Heart left ventricle (tissue), 13 donors: Measurements from ENCODE around the gene PSMB10.

Source experiments
- CTCF ChIP-seq, 12 donors: fragments of 200-600 bp; sonication (generic) in 4 of 12; IDR thresholded peaks; one replicate each; pipeline versions ENCODE4 v1.5.0 to v1.8.0; 2018 to 2022; ENCODE audit warnings: antibody characterized with exemption in 12 of 12, mild to moderate bottlenecking in 5 of 12
- POLR2A ChIP-seq, 2 donors: fragments of 450-650 bp; IDR thresholded peaks; one replicate each; pipeline ENCODE4 v1.6.1; 2017; ENCODE audit warnings: antibody characterized with exemption in 2 of 2, mild to moderate bottlenecking in 2 of 2, moderate library complexity in 2 of 2
- donor health status: ischemic (EF 13 %, LVEDD 7.1; RV severe dilation, severe dysfunction).
- donor health status: DM: no; HTN: yes; CAD: no.
- donor health status: DM: no; HTN: no; CAD: no.
- donor health status: ischemic (EF 25% LVEDD 6.9; RV normal size, moderate dysfunction).
- donor health status: ischemic (EF 25% LVEDD 5.7; RV mildly dilated, moderate dysfunction).
- donor health status: ischemic (EF 35%, LVEDD 5.7; RV mildly dilated, moderate dysfunction).
- donor health status: nonischemic (EF 11% LVEDD 7.7; RV severe dilation, severe dysfunction).
- donor health status: DM: yes; HTN: yes; CAD: no.
- donor health status: PGD.
- donor health status: ischemic (EF 29% LVEDD 5.4; RV normal size, mild dysfunction).
- donor health status: nonischemic (EF 23%, LVEDD 6.1; RV moderate dilation, normal function).

- TF ChIP-seq CTCF (IDR thresholded peaks at IDR 0.05) (no peak), POLR2A (IDR thresholded peaks at IDR 0.05) (no peak)
Observed at GRCh38 chr16:67915831-67916723, 20.6 kb downstream of the PSMB10 start.
